Suppressor macrophage treated with lipopolysaccharide for 1 hour (primary cell): ENCODE measurements around the gene ANKRD44.
A peak's percentile ranks its signal among the peaks of the same experiment; 100 is the strongest.

Experiments used
- DNase-seq, 3 donors: peaks; one replicate each; pipeline ENCODE4 v3.0.0-alpha.2; 2020 to 2022

Gene ANKRD44

GRCh38 chr2:197236159-197236558 is 74.4 kb downstream of the ANKRD44 start:
- no peak for DNase-seq

DNA sequence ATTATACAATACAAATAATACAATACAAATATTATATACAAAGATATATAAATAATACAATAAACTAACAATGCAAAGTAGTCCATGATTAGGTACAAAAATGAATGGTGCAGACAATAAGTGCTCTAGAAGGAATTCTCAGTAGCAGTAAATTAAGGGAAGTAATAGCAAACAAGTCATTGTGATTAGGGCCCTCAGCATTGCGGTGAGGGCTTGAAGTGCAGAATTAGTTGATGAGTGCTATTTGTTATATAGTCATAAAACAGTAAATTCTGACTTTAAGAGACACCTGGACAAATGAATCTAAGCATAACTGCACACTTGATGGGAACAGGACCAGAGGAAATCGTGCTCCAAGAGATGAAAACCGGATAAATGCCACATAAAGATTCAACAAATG is 74.9 kb downstream of the ANKRD44 start:
- no peak for DNase-seq

DNA sequence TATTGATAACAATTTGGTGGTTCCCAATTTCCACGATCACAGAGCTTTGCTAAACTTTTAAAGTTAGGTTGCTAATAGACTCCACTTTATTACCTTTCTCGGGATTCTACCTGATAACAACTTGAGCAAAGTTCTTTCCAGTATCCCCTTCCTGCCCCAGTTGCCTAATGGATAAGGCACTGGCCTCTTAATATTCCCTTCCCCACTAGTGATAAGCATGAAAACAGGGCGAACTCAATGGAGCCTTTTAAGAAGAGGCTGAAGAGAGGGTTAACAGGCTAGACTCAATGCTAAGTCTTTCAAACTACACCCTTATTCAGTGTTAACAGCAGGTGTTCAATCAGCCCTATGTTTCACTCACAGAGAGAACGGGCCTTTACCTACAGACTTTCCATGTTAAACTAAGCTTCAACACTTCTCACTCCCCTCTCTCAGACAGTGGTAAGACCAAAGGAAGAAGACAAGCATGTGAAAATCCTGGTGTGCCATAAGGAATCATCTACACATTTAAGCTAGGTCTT is 75.8 kb downstream of the ANKRD44 start:
- no peak for DNase-seq

DNA sequence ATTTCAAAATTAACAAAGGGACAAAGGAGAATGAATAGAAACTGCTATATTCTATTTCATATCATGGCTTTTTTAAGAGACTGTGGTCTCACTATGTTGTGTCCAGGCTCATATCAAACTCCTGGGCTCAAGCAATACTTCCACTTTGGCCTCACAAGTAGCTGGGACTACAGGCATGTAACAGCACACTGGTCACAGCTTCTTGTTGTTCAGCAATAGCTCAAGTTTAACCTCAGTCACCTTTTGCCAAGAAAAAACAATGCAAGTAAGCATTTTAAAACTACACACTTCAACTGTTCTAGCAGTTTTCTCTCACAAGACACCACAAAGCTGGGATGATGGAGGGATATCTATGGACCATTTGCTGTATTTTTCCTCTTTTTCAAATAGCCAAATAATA is 77.1 kb downstream of the ANKRD44 start:
- no peak for DNase-seq

DNA sequence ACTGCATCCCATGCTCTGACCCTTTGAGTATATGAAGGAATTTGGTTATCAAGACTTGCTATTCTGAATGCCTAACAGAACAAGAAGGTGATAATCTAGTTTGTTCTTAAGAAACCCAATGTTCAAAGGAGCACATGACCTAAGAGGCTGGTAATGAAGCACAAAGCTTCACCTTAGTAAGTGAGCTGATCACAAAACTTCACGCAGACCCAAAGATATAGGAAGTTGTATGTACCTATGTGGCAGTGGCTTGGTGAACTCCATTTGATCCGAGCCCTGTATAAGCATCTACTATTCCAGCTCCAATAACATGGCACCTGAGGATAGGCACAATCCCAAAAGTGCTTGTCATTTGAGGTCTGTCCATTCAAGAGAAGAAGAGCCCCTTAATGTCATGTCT is 78.6 kb downstream of the ANKRD44 start:
- DNase-seq, result no peak

- peak in 1 of 3 donors; percentile 25 for DNase-seq
Measured at GRCh38 chr2:197229509-197230443, 80.8 kb downstream of the ANKRD44 start.

DNA sequence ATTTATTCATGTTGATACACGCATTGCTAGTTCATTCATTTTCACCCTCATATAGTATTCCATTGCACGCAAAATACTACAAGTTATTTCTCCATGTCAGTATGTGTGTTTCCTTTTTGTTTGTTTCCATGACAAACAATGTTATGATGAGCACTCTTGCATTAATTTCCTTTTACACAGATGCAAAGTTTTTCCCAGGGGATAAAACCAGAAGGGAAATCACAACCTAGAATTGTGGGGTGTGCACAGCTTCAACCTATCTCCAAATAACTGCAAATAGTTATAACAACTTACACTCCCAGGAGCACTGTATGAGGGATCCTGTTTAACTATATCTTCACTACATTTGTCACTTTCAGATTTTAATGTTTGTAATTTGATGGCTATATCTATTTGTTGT is 87.1 kb downstream of the ANKRD44 start:
- no peak for DNase-seq

DNA sequence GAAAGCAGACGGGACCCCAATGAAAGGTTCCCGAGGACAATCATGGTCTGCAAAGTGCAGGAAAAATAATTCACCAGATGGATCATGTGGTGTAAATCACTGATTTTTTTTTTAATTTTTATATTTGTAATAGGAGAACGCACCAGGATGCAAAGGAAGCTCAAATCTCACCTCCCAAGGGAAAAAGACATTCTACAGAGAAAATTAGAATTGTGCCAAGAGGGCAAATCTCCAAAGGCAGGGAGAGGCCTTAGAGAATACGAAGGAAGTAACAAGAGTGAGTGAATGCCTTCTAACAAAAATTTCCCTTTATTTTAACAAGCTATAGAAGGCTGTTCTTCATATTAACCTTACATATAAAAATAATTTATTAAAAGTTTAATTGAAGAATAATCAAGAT is 90.9 kb downstream of the ANKRD44 start:
- no peak for DNase-seq

DNA sequence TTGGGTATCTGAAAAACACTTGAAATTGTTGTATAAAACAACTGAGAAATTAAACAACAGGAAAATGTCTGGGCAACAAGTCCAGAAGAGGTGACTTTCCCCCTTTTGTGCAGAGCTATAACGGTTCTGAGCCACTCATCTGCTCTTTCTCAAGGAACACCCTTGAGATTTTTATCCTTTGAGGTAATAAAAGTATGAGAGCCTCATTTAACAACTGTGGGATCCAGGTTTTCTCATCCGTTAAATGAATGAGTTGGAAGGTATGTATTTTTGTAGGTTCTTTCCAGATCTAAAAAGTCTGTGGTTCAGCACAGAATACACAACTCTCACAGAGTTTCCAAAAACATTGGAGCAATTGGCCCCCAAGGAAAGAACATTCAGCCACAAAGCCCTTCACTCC is 93.0 kb downstream of the ANKRD44 start:
- DNase-seq, result no peak

GRCh38 chr2:197216361-197216979 is 94.1 kb downstream of the ANKRD44 start:
- DNase-seq, result peak; percentile 50 to 71 (median 63)

DNA sequence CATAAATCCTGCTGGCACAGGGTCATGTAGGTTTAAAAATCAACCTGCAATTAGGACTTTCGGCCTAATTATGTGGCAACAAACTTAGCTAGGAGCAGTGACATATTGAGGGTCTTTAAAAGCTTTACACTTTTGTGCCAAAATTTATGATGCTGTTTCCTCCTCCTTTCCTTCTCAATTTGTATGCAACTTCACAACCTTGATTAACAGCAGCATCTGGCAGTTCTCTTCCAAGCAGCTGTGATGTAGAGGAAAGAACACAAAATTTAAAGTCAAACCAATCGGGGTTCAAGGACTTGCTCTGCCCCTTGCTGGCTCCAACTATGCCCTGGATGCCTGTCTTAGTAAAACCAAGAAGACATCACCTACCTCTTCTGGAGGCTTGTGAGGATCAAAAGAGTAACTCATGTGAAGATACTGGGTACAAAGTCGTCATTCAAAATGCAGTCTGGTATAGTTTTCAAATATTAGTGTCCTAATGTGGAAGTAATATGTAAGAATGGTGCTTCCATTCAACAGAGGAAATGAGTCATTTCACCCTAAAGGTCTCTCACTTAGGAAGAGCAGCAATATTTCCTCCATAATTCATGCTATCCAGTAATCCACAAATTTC is 94.7 kb downstream of the ANKRD44 start:
- peak; percentile 40 to 82 (median 77) for DNase-seq

GRCh38 chr2:197212344-197213262 is 98.0 kb downstream of the ANKRD44 start:
- peak in 2 of 3 donors; percentile 25 to 26 for DNase-seq

- DNase-seq, result peak; percentile 15 to 41 (median 28)
Measured at GRCh38 chr2:197211881-197212342, 98.7 kb downstream of the ANKRD44 start.

DNA sequence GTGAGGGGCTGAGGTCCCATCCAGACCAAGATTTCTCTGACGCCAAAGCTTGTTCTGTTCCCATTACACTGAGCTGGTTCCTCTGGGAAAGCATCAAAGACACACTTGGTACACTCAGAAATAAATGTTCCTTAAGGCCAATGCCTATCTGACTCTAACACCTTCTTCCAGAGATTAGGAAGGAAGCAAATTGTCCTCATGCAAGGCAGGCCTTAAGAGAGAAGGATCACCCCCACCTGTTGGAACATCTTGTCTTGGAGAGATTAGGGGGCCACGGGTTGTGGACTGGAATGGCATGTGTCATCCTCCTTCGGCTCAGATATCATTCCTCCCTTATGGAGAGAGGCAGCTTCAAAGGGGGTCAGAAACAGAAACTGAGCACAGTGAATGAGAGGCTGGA is 100.2 kb downstream of the ANKRD44 start:
- DNase-seq, result no peak

- no peak for DNase-seq
Measured at GRCh38 chr2:197209742-197210408, 100.7 kb downstream of the ANKRD44 start.

DNA sequence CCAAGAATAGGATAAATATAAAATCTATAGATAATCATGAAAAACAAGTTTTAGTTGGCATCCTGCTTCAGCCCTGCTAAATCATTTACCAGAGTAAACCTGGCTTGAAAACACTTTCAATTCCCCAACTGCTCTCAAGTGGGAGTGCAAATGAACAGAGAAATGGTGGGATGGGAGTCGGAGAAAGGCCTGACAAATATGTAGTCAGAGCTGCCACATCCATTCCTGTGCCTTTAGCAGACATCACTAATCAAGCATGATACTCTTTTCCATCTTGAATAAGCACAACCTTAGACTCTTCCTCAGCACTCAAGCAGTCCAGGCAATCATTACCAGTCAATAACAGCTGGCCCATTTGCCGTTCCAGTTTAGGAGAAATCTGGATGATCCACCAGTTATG is 101.3 kb downstream of the ANKRD44 start:
- no peak for DNase-seq

DNA sequence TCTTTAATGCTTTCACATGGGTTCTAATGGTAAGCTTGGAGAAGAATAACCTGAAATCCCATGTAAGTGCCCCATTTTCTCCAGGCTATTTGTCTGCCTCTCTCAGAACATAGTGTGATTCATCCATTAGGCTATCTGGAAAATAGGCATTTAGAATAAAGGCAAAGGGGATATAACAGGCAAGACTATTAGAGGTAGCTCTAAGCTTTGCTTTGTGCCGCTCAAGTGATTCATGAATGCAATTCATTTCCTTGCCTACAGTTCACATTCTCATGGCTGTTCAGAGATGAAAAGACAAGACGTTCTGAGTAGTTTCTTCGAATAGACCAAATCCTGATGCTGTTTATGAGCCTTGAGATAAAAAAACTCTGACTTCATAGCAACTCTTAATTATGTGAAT is 101.7 kb downstream of the ANKRD44 start:
- no peak for DNase-seq

DNA sequence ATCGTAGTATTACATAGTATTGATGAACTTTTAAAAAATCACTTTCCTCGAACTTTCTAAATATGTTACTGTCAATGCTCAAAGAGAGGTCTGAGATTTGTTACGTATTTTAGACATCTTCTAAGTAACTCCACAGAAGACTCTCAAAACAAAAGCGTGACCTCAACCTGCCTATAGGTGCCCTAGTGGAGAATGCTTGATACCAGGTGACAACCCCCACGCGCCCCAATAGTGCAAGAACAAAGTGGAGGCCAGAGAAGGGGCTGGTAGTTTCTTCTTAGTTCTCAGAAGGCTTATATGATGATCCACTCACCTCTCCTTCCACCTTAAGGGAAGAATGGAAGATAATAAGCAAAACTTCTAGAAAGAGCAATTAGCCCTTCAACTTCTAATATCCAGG is 102.6 kb downstream of the ANKRD44 start:
- no peak for DNase-seq

GRCh38 chr2:197207598-197207997 is 103.0 kb downstream of the ANKRD44 start:
- peak in 2 of 3 donors; percentile 28 to 38 for DNase-seq

DNA sequence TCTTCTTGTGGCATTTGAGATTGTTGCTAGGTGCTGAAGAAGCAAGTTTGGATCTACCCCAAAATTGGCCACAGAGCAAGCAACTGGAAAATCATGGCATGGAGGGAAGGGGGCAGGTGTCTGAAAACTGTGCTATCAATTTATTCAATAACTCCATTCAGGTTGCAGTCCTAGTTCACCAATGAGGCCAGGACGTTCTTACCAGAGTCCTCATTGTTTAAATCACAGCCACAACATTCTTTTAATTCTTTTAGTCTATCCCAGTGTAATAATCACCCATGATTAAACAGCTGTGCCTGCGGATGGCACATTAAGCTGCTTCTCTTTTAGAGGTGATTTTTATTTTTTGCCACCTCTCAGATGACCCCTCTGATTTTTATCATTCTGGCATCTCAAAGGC is 103.5 kb downstream of the ANKRD44 start:
- DNase-seq, result no peak

DNA sequence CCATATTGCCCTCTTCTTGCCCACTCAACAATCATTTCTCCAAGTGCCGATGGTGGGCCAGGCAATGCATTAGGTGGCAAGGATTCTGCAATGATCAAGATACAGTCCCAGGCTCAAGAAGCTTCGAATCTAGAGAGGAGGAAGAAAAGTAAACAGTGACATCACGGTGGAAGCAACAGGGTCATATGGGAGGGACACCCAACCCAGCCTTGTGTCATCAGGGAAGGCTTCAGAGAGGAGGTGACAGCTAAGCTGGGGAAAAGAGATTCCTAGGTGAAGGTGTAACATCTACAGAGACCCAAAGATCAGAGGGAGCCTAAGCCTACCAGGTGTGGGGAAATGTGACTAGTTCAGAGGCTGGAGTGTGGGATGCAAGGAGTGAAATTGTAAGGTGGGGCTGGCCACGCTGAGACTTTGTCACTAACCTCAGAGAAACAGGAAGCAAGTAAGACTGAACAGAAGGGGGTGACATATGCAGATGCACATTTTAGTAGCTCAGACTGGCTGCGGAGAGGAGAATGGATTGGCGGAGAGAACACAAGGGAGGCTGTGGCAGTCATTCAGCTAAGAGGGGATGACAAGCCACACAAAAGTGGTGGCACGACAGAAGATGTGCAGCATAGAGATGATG is 104.9 kb downstream of the ANKRD44 start:
- DNase-seq, result peak in 2 of 3 donors; percentile 47 to 56
